NCI-H187 treated with DMSO at 0.1 percent for 48 hours (cell line): ENCODE results near the gene EDN2.

Experiments used
- DNase-seq: peaks from one replicate; lab custom pipeline; 2025; lab: John Stamatoyannopoulos, UW

The EDN2 gene

GRCh38 chr1:41483001-41483850, 1.3 kb downstream of the EDN2 start:
- DNase-seq: no peak

- DNase-seq: no peak
Observed at GRCh38 chr1:41482001-41482765, 2.3 kb downstream of the EDN2 start.

GRCh38 chr1:41481109-41481775, 3.2 kb downstream of the EDN2 start:
- no peak for DNase-seq

- no peak for DNase-seq
Observed at GRCh38 chr1:41480204-41481108, 4.0 kb downstream of the EDN2 start.

- no peak for DNase-seq
Observed at GRCh38 chr1:41479808-41480160, 4.7 kb downstream of the EDN2 start.

- no peak for DNase-seq
Observed at GRCh38 chr1:41479000-41479807, 5.3 kb downstream of the EDN2 start.

GRCh38 chr1:41478118-41478748, 6.2 kb downstream of the EDN2 start:
- no peak for DNase-seq

GRCh38 chr1:41476807-41477361, 7.6 kb downstream of the EDN2 start:
- no peak for DNase-seq

GRCh38 chr1:41475859-41476567, 8.5 kb downstream of the EDN2 start:
- DNase-seq: no peak

- no peak for DNase-seq
Observed at GRCh38 chr1:41475346-41475745, 9.1 kb downstream of the EDN2 start.

GRCh38 chr1:41474490-41475271, 9.8 kb downstream of the EDN2 start:
- no peak for DNase-seq

GRCh38 chr1:41473738-41474362, 10.6 kb downstream of the EDN2 start:
- no peak for DNase-seq

- DNase-seq: no peak
Observed at GRCh38 chr1:41471658-41472057, 12.8 kb downstream of the EDN2 start.

- DNase-seq: no peak
Observed at GRCh38 chr1:41469706-41470105, 14.8 kb downstream of the EDN2 start.

- DNase-seq: no peak
Observed at GRCh38 chr1:41468122-41468762, 16.2 kb downstream of the EDN2 start.

GRCh38 chr1:41467673-41468072, 16.8 kb downstream of the EDN2 start:
- DNase-seq: no peak

- no peak for DNase-seq
Observed at GRCh38 chr1:41466146-41466545, 18.3 kb downstream of the EDN2 start.

GRCh38 chr1:41465741-41466140, 18.7 kb downstream of the EDN2 start:
- no peak for DNase-seq
